NCI-H2196 (cell line): ENCODE results near the gene YIF1A.
A peak's percentile ranks its signal among the peaks of the same experiment; 100 is the strongest.
"Not testable (repeated sequence)": the region's sequence is repeated elsewhere in the genome, so short reads cannot be mapped to it uniquely, and the experiment has no call there.

Experiments
- DNase-seq: peaks from one replicate; lab custom pipeline; 2025; ENCODE audit not compliant: unreplicated experiment; lab: John Stamatoyannopoulos, UW

The YIF1A gene

DNA sequence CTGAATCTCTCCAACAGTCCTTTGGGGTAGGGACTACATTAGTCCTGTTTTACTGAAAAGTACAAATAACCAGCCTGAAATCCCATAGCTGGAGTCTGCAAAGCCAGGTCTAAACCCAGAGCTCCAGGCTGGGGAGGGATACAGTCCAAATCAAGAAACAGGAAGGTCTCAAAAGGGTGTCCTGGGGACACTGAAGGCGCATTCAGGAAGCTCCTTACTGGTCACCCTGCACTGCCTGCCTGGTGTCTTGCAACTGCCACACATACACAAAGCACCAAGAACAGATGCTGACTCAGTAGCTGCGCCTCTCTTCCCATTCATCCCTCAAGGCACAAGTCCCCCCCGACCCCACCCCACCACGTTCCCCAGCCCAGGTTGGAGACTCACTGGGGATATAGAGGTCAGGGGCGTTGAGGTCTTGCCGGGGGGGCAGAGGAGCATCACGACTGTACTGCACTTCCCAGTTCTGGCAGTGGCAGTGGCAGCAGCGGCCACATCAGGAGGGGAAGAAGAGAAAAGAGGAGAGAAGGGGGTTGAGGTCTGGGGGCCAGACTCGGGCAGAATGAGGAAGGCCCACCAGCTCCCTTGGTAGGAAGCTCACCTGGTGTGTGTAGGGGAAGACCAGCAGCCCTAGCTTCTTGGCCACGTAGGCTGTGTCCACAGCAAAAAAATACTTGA, 1.6 kb downstream of the YIF1A start:
- DNase-seq = no peak

- no peak for DNase-seq
Measured at GRCh38 chr11:66286699-66287098, 2.2 kb downstream of the YIF1A start.

- DNase-seq = no peak
Measured at GRCh38 chr11:66285250-66285947, 3.5 kb downstream of the YIF1A start.

- DNase-seq = no peak
Measured at GRCh38 chr11:66284526-66285078, 4.3 kb downstream of the YIF1A start.

- no peak for DNase-seq
Measured at GRCh38 chr11:66283461-66284105, 5.4 kb downstream of the YIF1A start.

GRCh38 chr11:66282468-66283455, 6.2 kb downstream of the YIF1A start:
- peak; percentile 99 for DNase-seq

GRCh38 chr11:66281776-66282467, 7.0 kb downstream of the YIF1A start:
- no peak for DNase-seq

GRCh38 chr11:66281001-66281400, 7.9 kb downstream of the YIF1A start:
- no peak for DNase-seq

DNA sequence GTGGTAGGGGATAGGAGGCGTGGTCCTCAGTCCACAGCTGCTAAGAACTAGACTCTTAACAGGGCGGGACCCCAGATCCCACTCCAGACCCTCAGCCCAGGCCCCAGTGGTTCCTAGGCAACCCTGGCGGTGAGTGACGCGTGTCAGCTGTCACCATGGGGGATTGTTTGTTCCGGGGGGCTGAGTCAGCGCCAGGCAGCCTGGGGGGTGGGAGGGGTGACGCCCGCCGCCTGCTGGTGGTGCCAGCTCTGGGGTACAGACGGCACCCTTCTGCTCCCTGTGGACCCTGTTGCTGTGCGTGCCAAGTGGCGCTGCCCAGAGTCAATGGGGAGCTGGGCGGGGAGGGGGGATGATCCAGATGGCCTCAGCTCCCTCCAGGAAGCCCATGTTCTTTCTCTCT, 8.5 kb downstream of the YIF1A start:
- DNase-seq = no peak

DNA sequence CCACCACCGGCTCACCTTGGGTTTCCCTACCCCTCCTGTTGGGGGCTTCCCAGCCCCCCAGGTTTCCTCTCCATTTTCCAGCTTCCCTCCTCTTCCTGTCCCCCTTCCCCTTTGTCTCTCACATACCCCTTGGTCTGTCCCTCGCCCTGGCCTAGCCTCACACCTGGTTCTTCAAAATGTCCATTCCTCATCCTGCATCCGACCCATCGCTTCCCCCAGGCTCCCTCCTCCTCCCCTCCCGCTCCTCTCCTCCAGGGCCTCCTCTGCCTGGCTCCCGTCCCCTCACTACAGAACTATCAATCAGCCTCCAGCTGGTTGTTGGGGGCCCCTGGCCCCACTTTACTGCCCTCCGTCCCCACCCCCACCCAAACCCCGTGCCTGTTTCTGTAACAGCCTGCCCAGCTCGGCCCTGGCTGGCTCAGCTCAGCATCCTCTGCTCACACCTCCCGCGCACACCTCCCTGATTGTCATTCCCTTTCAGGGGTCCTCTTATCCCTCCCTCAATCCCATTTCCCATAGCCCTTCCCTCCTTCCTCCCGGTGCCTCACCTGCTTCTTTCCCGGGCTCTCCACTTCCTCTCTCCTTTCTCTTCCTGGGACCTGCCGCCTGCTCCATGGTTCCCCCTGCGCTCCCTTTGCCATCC, 9.7 kb downstream of the YIF1A start:
- DNase-seq = no peak

DNA sequence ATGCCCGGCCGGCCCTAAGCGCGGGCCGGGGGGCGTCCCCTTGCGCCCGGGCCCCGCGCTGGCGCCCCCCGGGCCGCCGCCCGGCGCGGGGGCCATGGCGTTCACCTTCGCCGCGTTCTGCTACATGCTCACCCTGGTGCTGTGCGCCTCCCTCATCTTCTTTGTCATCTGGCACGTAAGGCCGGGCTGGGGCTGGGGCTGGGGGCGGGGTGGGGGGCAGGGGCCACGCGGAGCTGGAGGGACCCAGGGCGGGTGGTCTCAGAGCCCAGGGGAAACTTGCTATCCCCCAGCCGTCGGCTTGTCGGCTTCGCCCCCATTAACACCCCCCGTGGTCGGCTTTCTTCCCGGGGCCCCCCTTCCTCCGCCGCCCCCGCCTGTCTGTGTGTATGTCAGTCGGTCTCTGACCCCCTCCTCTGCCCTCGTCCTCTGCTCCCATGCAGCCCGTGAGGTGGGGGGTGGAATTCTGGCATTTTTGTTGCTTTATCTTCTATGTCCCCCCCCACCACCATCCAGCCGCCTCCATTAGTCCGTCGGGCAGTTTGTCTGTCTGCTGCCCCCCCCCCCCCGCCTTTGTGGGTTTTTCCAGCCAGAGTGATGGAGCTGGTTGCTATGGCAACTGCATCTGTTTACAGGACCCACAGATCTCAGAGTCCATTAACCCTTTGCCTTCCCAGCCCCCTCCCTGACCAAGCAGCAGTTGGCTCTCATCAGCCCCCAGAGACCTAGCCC, 10.4 kb downstream of the YIF1A start:
- no peak for DNase-seq

DNA sequence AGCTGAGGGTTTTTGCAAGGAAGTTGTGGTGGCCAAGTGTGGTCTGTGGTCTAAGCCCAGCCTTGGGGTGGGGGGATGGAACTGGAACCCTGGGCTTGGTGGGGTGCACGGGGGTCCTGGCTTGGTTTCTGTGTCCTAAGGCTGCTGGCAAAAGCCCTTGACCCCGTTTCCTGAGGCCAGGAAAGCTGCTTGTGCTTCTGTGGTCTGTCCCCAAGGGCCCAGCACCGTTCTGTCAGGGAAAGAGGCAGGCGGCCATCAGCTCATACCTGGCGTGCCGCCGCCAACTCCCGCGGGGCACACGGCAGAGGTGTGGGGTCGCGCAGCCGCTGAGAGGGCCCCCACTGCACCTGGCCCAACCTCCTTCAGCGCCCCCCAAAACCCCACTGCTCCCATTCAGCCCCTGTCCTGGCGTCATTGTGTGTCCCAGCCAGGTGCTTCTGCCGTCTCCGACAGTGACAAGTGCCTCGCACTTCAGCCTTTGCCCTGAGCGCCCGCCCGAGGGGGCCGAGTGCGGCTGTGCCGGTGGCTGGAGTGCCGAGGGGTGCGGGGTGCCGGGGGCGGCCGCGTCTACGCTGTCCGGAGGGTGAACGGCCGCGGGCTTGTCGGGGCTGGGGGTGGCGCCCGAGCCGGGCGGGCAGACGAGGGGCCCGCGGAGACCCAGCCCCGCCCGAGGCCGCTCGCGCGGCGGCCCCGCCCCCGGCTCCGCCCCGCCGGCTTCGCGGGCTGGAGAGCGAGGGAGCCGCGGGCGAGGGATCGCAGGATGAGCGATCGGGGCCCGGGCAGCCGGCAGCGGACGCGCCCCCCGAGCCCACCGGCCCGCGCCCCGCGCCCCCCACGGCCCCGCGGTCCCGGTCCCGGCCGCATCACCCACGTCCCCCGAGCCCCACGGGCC, 11.2 kb downstream of the YIF1A start, which contains the start of gene CNIH2:
TSS of gene CNIH2 (plus strand) at position 705 of the 892 bp plus-strand sequence. CDS start 282 bp downstream, outside the sequence.
- DNase-seq = peak; percentile 68

DNA sequence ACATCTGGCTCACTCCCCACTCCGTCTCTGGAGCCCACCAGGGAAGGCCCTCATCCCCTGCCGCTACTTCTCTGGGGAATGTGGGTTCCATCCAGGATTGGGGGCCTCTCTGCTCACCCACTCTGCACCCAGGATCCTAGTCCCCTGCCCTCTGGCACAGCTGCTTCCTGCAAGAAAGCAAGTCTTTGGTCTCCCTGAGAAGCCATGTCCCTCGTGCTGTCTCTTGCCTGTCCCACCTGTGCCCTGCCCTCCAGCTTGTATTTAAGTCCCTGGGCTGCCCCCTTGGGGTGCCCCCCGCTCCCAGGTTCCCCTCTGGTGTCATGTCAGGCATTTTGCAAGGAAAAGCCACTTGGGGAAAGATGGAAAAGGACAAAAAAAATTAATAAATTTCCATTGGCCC, 11.9 kb downstream of the YIF1A start:
- not testable (repeated sequence) for DNase-seq

DNA sequence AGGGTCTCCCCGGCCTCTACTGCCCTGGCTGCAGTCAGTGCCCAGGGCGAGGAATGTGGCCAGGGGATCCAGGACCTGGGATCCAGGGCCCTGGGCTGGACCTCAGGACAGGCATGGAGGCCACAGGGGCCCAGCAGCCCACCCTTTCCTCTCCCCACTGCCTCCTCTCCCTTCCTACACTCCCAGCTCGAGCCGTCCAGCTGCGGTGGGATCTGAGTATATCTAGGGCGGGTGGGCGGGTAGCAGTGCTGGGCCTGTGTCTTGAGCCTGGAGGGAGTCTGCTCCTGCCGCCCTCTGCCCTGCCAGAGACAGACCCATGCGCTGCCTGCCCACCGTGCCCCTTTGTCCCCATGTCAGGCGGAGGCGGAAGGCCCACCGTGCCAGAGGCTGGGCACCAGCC, 12.3 kb downstream of the YIF1A start:
- not testable (repeated sequence) for DNase-seq

- no peak for DNase-seq
Measured at GRCh38 chr11:66275984-66276612, 12.8 kb downstream of the YIF1A start.

GRCh38 chr11:66275396-66275795, 13.5 kb downstream of the YIF1A start:
- no peak for DNase-seq

DNA sequence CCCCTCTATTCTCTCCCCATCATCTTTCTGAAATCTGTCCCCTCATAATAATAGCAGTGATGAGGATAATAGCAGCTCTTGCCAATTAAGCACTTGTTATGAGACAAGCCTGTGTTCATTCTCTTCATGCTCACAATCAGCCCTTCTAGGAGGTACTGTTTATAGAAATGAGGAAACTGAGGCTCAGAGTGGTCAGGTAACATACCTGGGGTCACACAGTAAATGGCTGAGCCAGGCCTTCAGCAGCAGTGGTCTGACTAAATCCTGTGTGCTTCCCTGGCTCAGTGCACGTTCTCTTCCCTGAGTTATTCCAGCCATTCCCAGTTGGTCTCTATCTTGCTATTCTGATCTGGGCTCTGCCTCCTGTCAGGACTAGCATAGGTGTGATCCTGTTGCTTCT, 14.7 kb downstream of the YIF1A start:
- DNase-seq = no peak
